Peyer's patch (tissue), 4 donors: ENCODE results near the gene EGFL6. TPM values are rescaled to one million over a fixed set of nuclear protein-coding genes. Genes with fewer than 3 reads are reported as not detected.

Experiments used
- DNase-seq, 3 donors: peaks; one replicate each; pipeline ENCODE4 v3.0.0-alpha.2; 2017 to 2019
- H3K27ac ChIP-seq, 4 donors: fragments of 200-600 bp; sonication (generic); one replicate each; pipeline ENCODE4 v1.5.1; 2016 to 2019
- H3K27me3 ChIP-seq, 2 donors: fragments of 200-600 bp; sonication (generic); one replicate each; pipeline ENCODE4 v1.5.1; 2019
- H3K36me3 ChIP-seq, 3 donors: fragments of 200-600 bp; sonication (generic); one replicate each; pipeline ENCODE4 v1.5.1; 2016 to 2019
- H3K4me1 ChIP-seq, 4 donors: fragments of 200-600 bp; sonication (generic); one replicate each; pipeline ENCODE4 v1.5.1; 2016 to 2019
- H3K4me3 ChIP-seq, 4 donors: fragments of 200-600 bp; sonication (generic); 1 replicate in 3 of 4; 2 replicates in 1 of 4; pipeline ENCODE4 v1.5.1; 2016 to 2019; ENCODE audit warnings: mild to moderate bottlenecking in 1 of 4
- H3K9me3 ChIP-seq, 4 donors: fragments of 200-600 bp; sonication (generic); one replicate each; pipeline ENCODE4 v1.5.1; 2016 to 2019; ENCODE audit warnings: mild to moderate bottlenecking in 1 of 4
- POLR2A ChIP-seq, 2 donors: fragments of 450-650 bp; IDR thresholded peaks; one replicate each; pipeline ENCODE4 v1.5.1; 2017; ENCODE audit warnings: antibody characterized with exemption in 2 of 2, mild to moderate bottlenecking in 2 of 2, moderate library complexity in 2 of 2
- total RNA-seq, 4 donors: library from RNA; depleted of rRNA; stranded (reverse); fragments of >200 nt; gene quantifications; one replicate each; pipeline ENCODE4 v1.1.0, GENCODE V29; 2016
- TF ChIP-seq, protein P1 (sequence below), 6 experiments: fragments of 450-650 bp in 4 of 6; fragments of 200-600 bp in 2 of 6; sonication (generic) in 1 of 6; IDR thresholded peaks; one replicate each; pipeline ENCODE4 v1.5.1; 2017 to 2019; ENCODE audit warnings: antibody characterized with exemption in 6 of 6, mild to moderate bottlenecking in 3 of 6, moderate library complexity in 1 of 6

EGFL6 gene, protein sequence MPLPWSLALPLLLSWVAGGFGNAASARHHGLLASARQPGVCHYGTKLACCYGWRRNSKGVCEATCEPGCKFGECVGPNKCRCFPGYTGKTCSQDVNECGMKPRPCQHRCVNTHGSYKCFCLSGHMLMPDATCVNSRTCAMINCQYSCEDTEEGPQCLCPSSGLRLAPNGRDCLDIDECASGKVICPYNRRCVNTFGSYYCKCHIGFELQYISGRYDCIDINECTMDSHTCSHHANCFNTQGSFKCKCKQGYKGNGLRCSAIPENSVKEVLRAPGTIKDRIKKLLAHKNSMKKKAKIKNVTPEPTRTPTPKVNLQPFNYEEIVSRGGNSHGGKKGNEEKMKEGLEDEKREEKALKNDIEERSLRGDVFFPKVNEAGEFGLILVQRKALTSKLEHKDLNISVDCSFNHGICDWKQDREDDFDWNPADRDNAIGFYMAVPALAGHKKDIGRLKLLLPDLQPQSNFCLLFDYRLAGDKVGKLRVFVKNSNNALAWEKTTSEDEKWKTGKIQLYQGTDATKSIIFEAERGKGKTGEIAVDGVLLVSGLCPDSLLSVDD
- total RNA-seq: not detected

DNA sequence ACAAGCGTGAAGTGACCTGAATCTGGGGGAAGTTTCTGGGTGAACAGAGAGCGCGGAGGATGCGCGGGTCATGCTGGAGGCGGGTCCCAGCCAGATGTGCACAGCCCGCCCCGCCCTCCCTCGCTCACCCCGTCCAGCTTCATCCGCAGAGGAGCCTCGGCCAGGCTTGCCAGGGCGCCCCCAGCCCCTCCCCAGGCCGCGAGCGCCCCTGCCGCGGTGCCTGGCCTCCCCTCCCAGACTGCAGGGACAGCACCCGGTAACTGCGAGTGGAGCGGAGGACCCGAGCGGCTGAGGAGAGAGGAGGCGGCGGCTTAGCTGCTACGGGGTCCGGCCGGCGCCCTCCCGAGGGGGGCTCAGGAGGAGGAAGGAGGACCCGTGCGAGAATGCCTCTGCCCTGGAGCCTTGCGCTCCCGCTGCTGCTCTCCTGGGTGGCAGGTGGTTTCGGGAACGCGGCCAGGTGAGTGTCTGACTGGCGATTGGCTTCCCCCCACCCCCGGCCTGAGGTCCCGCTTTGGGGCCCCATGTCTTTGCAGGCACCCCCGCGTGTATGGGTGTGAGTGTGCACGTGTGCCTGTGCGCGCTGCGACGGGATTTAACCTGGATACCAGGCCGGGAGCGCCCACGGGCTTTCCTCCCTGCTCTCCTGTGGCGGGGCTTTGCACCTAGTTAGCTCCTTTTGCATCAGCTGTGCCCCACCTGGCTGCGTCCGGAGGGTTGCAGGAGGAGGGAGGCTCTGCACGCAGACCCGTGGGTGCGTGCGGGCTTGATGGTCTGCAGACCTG is at the start of gene EGFL6:
Gene EGFL6 (plus strand): TSS at position 123 of the 782 bp plus-strand sequence. CDS start 261 bp downstream, at position 384.
- no peak for DNase-seq
- H3K27me3 ChIP-seq: no peaks in the 10 kb centered on the region
- no peak within 1 kb of the TSS for H3K27ac ChIP-seq
- H3K9me3 ChIP-seq: no peaks in the 10 kb centered on the region
- peak within 1 kb of the TSS in 1 of 4 donors; percentile 21 for H3K4me3 ChIP-seq
- H3K36me3 ChIP-seq: no peaks in the 10 kb centered on the region
- no peaks in the 10 kb centered on the region for H3K4me1 ChIP-seq
- TF ChIP-seq, protein P1, sequence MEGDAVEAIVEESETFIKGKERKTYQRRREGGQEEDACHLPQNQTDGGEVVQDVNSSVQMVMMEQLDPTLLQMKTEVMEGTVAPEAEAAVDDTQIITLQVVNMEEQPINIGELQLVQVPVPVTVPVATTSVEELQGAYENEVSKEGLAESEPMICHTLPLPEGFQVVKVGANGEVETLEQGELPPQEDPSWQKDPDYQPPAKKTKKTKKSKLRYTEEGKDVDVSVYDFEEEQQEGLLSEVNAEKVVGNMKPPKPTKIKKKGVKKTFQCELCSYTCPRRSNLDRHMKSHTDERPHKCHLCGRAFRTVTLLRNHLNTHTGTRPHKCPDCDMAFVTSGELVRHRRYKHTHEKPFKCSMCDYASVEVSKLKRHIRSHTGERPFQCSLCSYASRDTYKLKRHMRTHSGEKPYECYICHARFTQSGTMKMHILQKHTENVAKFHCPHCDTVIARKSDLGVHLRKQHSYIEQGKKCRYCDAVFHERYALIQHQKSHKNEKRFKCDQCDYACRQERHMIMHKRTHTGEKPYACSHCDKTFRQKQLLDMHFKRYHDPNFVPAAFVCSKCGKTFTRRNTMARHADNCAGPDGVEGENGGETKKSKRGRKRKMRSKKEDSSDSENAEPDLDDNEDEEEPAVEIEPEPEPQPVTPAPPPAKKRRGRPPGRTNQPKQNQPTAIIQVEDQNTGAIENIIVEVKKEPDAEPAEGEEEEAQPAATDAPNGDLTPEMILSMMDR (IDR thresholded peaks at IDR 0.05): no peak
- TF ChIP-seq POLR2A (IDR thresholded peaks at IDR 0.05): no peak

DNA sequence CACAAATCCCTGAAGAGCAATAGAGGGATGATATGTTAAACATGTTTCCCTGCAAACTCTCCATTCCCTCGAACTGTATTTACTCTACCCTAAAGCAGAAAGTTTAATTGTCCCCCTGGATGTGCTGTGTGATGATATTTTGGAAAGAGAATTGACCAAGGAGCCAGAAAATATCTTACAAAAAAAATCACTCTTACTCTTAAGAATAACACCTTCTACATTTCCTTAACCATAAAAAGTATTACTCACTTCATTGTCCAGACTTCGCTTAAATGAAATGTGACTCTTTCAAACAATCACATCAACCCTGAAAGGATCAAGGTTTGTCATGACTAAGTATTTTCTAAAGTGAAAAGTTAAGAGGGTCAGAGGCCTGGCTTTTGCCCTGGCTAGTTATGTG is 49.0 kb upstream of the EGFL6 start:
- TF ChIP-seq, protein P1 (IDR thresholded peaks at IDR 0.05): no peak
- no peak for TF ChIP-seq POLR2A (IDR thresholded peaks at IDR 0.05)
- Histone ChIP-seq H3K27me3 (no peaks in the 10 kb centered on the region), H3K27ac (no peak overlapping the region), H3K9me3 (no peaks in the 10 kb centered on the region), H3K4me1 (no peaks in the 10 kb centered on the region), H3K36me3 (no peaks in the 10 kb centered on the region), H3K4me3 (no peak overlapping the region)
- no peak for DNase-seq

DNA sequence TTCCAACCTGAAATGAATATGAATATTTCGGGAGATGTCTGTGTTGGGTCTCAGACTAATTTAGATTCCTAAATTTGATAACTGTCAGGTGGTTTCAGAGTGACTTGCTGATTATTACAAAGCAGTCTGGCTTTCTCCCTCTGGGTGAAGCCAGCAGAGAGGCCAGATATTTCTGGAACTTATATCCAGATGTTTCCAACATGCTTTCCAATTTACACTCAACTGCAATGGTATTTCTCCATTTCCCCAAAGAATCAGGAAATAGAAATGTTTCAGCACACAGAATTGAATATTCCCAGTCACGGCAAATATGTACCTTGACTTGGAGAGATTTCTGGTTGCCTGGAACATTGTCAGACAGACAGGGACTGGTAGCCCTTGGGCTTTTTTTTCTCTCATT is 48.5 kb upstream of the EGFL6 start:
- H3K4me1 ChIP-seq: no peaks in the 10 kb centered on the region
- no peaks in the 10 kb centered on the region for H3K27me3 ChIP-seq
- no peak overlapping the region for H3K4me3 ChIP-seq
- H3K36me3 ChIP-seq: no peaks in the 10 kb centered on the region
- H3K27ac ChIP-seq: no peak overlapping the region
- TF ChIP-seq, protein P1 (IDR thresholded peaks at IDR 0.05): no peak
- TF ChIP-seq POLR2A (IDR thresholded peaks at IDR 0.05): no peak
- no peaks in the 10 kb centered on the region for H3K9me3 ChIP-seq
- no peak for DNase-seq

DNA sequence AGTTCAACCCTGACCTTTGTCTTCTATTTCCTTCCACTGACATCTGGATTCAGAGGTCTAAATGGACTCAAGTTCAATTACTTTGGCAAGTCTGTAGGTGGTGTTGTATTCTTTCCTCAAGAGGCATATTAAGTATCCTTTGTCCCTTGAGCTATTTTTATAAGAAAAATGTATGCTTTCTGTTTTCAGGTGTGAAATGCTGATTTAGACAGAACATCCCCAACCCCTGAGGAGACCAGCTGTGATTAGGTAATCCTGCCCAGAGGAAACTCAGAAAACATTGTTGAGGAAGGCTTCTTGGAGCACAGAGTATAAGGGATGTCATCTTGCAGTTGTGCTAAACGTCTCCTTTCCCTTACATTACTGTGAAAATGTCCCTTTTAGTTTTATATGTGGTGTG is 46.6 kb upstream of the EGFL6 start:
- DNase-seq: no peak
- Histone ChIP-seq H3K4me1 (no peaks in the 10 kb centered on the region), H3K4me3 (no peak overlapping the region), H3K9me3 (no peaks in the 10 kb centered on the region), H3K27me3 (no peaks in the 10 kb centered on the region), H3K36me3 (no peaks in the 10 kb centered on the region), H3K27ac (no peak overlapping the region)
- TF ChIP-seq, protein P1 (IDR thresholded peaks at IDR 0.05): no peak
- TF ChIP-seq POLR2A (IDR thresholded peaks at IDR 0.05): no peak

DNA sequence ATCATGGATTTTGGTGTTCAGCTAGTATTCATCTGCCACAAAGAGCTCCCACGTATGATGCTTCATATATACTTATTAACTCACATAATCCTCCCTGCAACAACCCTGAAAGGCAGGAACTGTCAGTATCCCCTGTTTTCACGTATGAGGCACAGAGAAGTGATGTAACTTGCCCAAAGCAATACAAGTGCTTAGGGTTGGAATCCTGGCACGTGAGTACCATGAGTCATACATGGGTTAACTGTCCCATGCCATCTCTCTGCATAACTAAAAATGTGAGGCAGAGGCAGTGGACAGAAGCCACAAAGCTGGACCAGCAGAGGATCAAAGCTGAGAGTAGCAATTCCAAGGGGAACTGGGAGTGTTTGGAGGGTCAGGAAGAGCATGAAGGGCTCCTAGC is 35.7 kb upstream of the EGFL6 start:
- Histone ChIP-seq H3K9me3 (no peaks in the 10 kb centered on the region), H3K27me3 (no peaks in the 10 kb centered on the region), H3K27ac (no peak overlapping the region), H3K36me3 (no peaks in the 10 kb centered on the region), H3K4me3 (no peak overlapping the region), H3K4me1 (no peaks in the 10 kb centered on the region)
- TF ChIP-seq POLR2A (IDR thresholded peaks at IDR 0.05): no peak
- TF ChIP-seq, protein P1 (IDR thresholded peaks at IDR 0.05): no peak
- no peak for DNase-seq
